Stomach (tissue), 9 donors: ENCODE results near the gene NUSAP1. TPM values are rescaled to one million over a fixed set of nuclear protein-coding genes. Genes with fewer than 3 reads are reported as not detected.

Experiments
- DNase-seq, 2 donors: peaks; one replicate each; pipeline versions ENCODE4 v3.0.0 to v3.0.0-alpha.2; 2013 to 2019
- H3K27ac ChIP-seq, 5 donors: fragments of 200-600 bp in 4 of 5; sonication (generic) in 4 of 5; one replicate each; pipeline ENCODE4 v1.5.1; 2013 to 2019; ENCODE audit warnings: mild to moderate bottlenecking in 1 of 5, moderate library complexity in 1 of 5
- H3K27me3 ChIP-seq, 3 donors: fragments of 200-600 bp; sonication (generic); one replicate each; pipeline ENCODE4 v1.5.1; 2017 to 2019; ENCODE audit warnings: mixed run types in 1 of 3
- H3K36me3 ChIP-seq, 4 donors: fragments of 200-600 bp; sonication (generic); 1 replicate in 3 of 4; 2 replicates in 1 of 4; pipeline ENCODE4 v1.5.1; 2016 to 2019
- H3K4me1 ChIP-seq, 4 donors: fragments of 200-600 bp; sonication (generic); one replicate each; pipeline ENCODE4 v1.5.1; 2016 to 2019
- H3K4me3 ChIP-seq, 4 donors: fragments of 200-600 bp; sonication (generic) in 3 of 4; one replicate each; pipeline ENCODE4 v1.5.1; 2016 to 2019; ENCODE audit warnings: mild to moderate bottlenecking in 1 of 4
- H3K9me3 ChIP-seq, 4 donors: fragments of 200-600 bp; sonication (generic); one replicate each; pipeline ENCODE4 v1.5.1; 2016 to 2019
- EP300 ChIP-seq: sonication (generic); formaldehyde crosslinking; IDR thresholded peaks from one replicate; pipeline ENCODE4 v1.6.1; 2017; ENCODE audit warnings: antibody characterized with exemption
- POLR2A ChIP-seq, 4 donors: fragments of 450-650 bp; IDR thresholded peaks; one replicate each; pipeline ENCODE4 v1.6.1; 2016; ENCODE audit warnings: antibody characterized with exemption in 4 of 4, control low read depth in 2 of 4, mild to moderate bottlenecking in 1 of 4, moderate library complexity in 1 of 4
- POLR2AphosphoS5 ChIP-seq, 3 donors: sonication (generic); formaldehyde crosslinking; IDR thresholded peaks; one replicate each; pipeline ENCODE4 v1.6.1; 2016; ENCODE audit warnings: antibody characterized with exemption in 3 of 3
- WGBS, 5 donors: extraction: QIAGEN DNeasy Blood & Tissue Kit in 3 of 5; methylation state at CpG; one replicate each; pipeline versions ENCODE4 v1.1.5 to v1.1.7; 2013 to 2018; 5-methylcytosine and 5-hydroxymethylcytosine counted together
- intact Hi-C: fragments of 100-400 bp; cut with DNase I; formaldehyde crosslinking; loops from one replicate; pipeline ENCODE4 v1.15.1; 2023; ENCODE audit warnings: low total_unique reads
- polyA plus RNA-seq, 3 donors: library from polyadenylated mRNA; stranded (reverse); fragments of 200-250 nt; gene quantifications; one replicate each; pipeline ENCODE4 v1.2.3, GENCODE V29; 2013
- total RNA-seq, 5 donors: library from RNA; depleted of rRNA; stranded (reverse); fragments of >200 nt; gene quantifications; one replicate each; pipeline versions ENCODE4 v1.1.0 to v1.2.3, GENCODE V29; 2014 to 2016
- TF ChIP-seq, protein P1 (sequence below), 7 experiments: fragments of 450-650 bp in 4 of 7; fragments of 200-600 bp in 3 of 7; sonication (generic) in 3 of 7; IDR thresholded peaks; one replicate each; pipeline ENCODE4 v1.5.1; 2016 to 2019; ENCODE audit warnings: antibody characterized with exemption in 7 of 7, control low read depth in 2 of 7, mild to moderate bottlenecking in 1 of 7
- donor health status: healthy with polysubstance abuse.
- donor health status: Bipolar disorder and iron deficiency.
- donor health status: healthy.

The NUSAP1 gene
- total and polyA plus RNA-seq, 8 donors: 2.9 to 55.8 (median 12.4) TPM

DNA sequence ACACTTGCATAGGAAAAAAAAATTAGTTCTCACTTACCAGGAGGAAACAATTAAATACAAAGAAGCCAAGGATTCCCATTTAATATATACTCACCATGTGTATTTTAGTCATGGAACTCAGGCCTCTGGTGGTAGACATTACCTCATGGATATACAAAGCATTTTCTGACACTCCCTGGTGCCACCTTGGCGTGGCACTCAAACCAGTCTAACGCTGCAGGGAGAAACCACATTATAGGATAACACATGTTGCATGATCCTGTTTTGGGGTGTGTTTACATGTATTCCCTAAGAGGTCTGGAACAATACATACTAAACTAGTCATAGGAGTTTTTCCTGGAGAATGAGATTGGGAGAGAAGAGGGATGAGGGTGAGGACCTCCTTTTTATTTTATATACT, 78.3 kb downstream of the NUSAP1 start:
- TF ChIP-seq EP300 (no peak), POLR2A (IDR thresholded peaks at IDR 0.05) (no peak), POLR2AphosphoS5 (IDR thresholded peaks at IDR 0.05) (no peak)
- TF ChIP-seq, protein P1, sequence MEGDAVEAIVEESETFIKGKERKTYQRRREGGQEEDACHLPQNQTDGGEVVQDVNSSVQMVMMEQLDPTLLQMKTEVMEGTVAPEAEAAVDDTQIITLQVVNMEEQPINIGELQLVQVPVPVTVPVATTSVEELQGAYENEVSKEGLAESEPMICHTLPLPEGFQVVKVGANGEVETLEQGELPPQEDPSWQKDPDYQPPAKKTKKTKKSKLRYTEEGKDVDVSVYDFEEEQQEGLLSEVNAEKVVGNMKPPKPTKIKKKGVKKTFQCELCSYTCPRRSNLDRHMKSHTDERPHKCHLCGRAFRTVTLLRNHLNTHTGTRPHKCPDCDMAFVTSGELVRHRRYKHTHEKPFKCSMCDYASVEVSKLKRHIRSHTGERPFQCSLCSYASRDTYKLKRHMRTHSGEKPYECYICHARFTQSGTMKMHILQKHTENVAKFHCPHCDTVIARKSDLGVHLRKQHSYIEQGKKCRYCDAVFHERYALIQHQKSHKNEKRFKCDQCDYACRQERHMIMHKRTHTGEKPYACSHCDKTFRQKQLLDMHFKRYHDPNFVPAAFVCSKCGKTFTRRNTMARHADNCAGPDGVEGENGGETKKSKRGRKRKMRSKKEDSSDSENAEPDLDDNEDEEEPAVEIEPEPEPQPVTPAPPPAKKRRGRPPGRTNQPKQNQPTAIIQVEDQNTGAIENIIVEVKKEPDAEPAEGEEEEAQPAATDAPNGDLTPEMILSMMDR (IDR thresholded peaks at IDR 0.05): no peak
- H3K9me3 ChIP-seq: no peaks in the 10 kb centered on the region
- WGBS, 5 donors: 53 to 80% (median 69%) methylated on average over 2 of the region's 2 CpGs
- H3K27me3 ChIP-seq: no peaks in the 10 kb centered on the region
- H3K27ac ChIP-seq: no peak overlapping the region
- H3K36me3 ChIP-seq: no peaks in the 10 kb centered on the region
- intact Hi-C loops: no loop called here
- peaks cover 11 to 25% (median 23%) of the 10 kb centered on the region in 4 donors for H3K4me1 ChIP-seq
- DNase-seq: no peak
- no peak overlapping the region for H3K4me3 ChIP-seq

DNA sequence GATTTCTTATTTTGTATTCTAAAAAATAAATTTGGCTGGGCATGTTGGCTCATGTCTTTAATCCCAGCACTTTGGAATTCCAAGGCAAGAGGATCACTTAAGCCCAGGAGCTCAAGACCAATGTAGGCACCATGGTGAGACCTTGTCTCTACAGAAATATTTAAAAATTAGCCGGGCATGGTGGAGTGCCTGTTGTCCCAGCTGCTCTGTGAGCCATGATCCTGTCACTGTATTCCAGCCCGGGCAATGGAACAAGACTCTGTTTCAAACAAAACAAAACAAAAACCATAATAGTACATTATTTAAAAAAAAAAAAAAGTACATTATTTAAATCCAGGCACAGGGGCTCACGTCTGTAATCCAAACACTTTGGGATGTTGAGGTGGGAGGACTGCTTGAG, 78.8 kb downstream of the NUSAP1 start:
- Histone ChIP-seq H3K4me1 (peaks cover 14 to 30% (median 27%) of the 10 kb centered on the region in 4 donors), H3K27ac (no peak overlapping the region), H3K9me3 (no peaks in the 10 kb centered on the region), H3K27me3 (no peaks in the 10 kb centered on the region), H3K4me3 (no peak overlapping the region), H3K36me3 (no peaks in the 10 kb centered on the region)
- intact Hi-C loops: no loop called here
- TF ChIP-seq POLR2A (IDR thresholded peaks at IDR 0.05) (no peak), POLR2AphosphoS5 (IDR thresholded peaks at IDR 0.05) (no peak), EP300 (no peak)
- TF ChIP-seq, protein P1 (IDR thresholded peaks at IDR 0.05): no peak
- no peak for DNase-seq
- WGBS, 5 donors: 70 to 91% (median 83%) methylated on average over 3 of the region's 3 CpGs

- H3K27me3 ChIP-seq: no peaks in the 10 kb centered on the region
- peak overlapping the region; percentile 84 to 94 (median 89) for H3K27ac ChIP-seq
- intact Hi-C loops: no loop called here
- H3K9me3 ChIP-seq: no peaks in the 10 kb centered on the region
- H3K4me1 ChIP-seq: peaks cover 19 to 48% (median 35%) of the 10 kb centered on the region in 4 donors
- no peaks in the 10 kb centered on the region for H3K36me3 ChIP-seq
- peak overlapping the region; percentile 79 to 91 (median 82) for H3K4me3 ChIP-seq
- no peak for DNase-seq
- 26 to 33% (median 32%) methylated on average over 20 of the region's 20 CpGs for WGBS, 5 donors
- TF ChIP-seq, protein P1 (IDR thresholded peaks at IDR 0.05): no peak
- TF ChIP-seq POLR2AphosphoS5 (IDR thresholded peaks at IDR 0.05) (no peak), POLR2A (IDR thresholded peaks at IDR 0.05) (no peak), EP300 (no peak)
These were observed 83.6 kb downstream of the NUSAP1 start for GRCh38 chr15:41416128-41416741.

DNA sequence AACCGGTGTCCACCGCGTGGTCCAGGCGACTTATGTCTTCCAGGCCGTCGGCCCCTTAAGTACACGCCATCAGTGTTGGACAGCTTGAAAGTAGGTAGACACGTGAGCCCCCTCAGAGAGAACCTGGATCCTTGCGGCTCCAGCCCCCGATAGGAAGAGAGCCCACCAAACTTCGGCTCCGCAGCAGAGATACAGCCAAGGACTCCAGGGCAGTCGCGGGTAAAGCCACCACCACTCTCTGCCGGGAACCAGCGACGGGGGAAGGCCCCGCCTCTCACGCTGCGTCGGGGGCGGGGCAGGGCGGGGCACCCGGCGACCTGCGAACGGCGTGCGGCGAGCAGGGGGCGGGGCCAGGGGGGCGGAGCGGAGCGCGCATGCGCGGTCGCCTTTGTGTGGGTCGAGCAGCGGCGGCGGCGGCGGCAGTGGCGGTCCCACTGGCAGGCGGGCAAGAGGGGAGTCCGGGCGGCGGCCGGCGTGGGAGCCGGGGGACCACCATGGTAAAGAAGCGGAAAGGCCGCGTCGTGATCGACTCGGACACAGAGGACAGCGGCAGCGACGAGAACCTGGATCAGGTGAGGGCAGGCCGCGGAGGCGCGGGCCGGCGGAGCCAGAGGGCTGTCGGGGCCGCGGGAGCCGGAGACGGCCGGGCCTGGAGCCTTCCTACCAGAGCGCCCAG, 84.2 kb downstream of the NUSAP1 start, which contains the start of gene RTF1:
Gene RTF1 (plus strand): TSS at position 354 of the 676 bp plus-strand sequence. CDS start 21 bp downstream, at position 375.
- intact Hi-C loops: no loop called here
- 0 to 1% (median 0%) methylated on average over 14 to 74 of the region's 74 CpGs for WGBS, 5 donors

More for the DNA sequence above, 84.2 kb downstream of the NUSAP1 start, which contains the start of gene RTF1:
- Histone ChIP-seq H3K9me3 (no peaks in the 10 kb centered on the region), H3K27ac (peak within 1 kb of the TSS; percentile 84 to 94 (median 89)), H3K4me1 (peaks cover 19 to 53% (median 35%) of the 10 kb centered on the region in 4 donors), H3K4me3 (peak within 1 kb of the TSS; percentile 79 to 91 (median 82)), H3K27me3 (no peaks in the 10 kb centered on the region), H3K36me3 (no peaks in the 10 kb centered on the region)
- peak; percentile 97 to 98 for DNase-seq
- TF ChIP-seq POLR2AphosphoS5 (IDR thresholded peaks at IDR 0.05) (peak in 2 of 3 donors; percentile 66 to 83), EP300 (no peak), POLR2A (IDR thresholded peaks at IDR 0.05) (no peak)
- TF ChIP-seq, protein P1 (IDR thresholded peaks at IDR 0.05): no peak
